AG04450 (cell line): ENCODE measurements around the gene VPREB1. TPM values are rescaled to one million over a fixed set of nuclear protein-coding genes. Genes with fewer than 3 reads are reported as not detected.
A peak's percentile ranks its signal among the peaks of the same experiment; 100 is the strongest.
"Not testable (repeated sequence)": the region's sequence is repeated elsewhere in the genome, so short reads cannot be mapped to it uniquely, and the experiment has no call there.

Source experiments
- CTCF ChIA-PET: fragments of 300-600, 350-600 bp; formaldehyde crosslinking; extraction: SDS; loops from one replicate; lab custom pipeline; 2022; ENCODE audit warnings: antibody characterized with exemption, inconsistent platforms; lab: Charles Lee
- POLR2A ChIA-PET: fragments of 350-600 bp; formaldehyde crosslinking; extraction: SDS; loops from one replicate; lab custom pipeline; 2021; ENCODE audit warnings: antibody characterized with exemption, inconsistent platforms; lab: Yijun Ruan, JAX
- DNase-seq: peaks from one replicate; pipeline ENCODE4 v3.0.0-alpha.2; 2011; ENCODE audit warnings: low read depth, low spot score
- H3K27ac ChIP-seq: one replicate; pipeline ENCODE4 v1.5.1; 2012; ENCODE audit warnings: low read depth, low read length, control low read depth
- H3K27me3 ChIP-seq: one replicate; pipeline ENCODE4 v1.6.0; 2012; ENCODE audit warnings: low read length; ENCODE audit not compliant: control insufficient read depth, insufficient read depth
- H3K4me3 ChIP-seq: 2 replicates; pipeline ENCODE4 v1.5.1; 2011; ENCODE audit warnings: mild to moderate bottlenecking, low read depth, low read length, control low read depth
- H3K9me3 ChIP-seq: 2 replicates; pipeline ENCODE4 v1.5.1; 2012; ENCODE audit warnings: low read length; ENCODE audit not compliant: control insufficient read depth, insufficient read depth
- CTCF ChIP-seq: IDR thresholded peaks from 2 replicates; pipeline ENCODE4 v1.5.1; 2011; ENCODE audit warnings: low read depth, low read length, control low read depth, inconsistent platforms
- polyA plus RNA-seq: library from polyadenylated mRNA; depleted of rRNA; stranded (reverse); fragments of >200 nt; gene quantifications from 2 replicates; pipeline ENCODE4 v1.2.3, GENCODE V29; 2011

The VPREB1 gene
- polyA plus RNA-seq, 1 experiment = not detected

DNA sequence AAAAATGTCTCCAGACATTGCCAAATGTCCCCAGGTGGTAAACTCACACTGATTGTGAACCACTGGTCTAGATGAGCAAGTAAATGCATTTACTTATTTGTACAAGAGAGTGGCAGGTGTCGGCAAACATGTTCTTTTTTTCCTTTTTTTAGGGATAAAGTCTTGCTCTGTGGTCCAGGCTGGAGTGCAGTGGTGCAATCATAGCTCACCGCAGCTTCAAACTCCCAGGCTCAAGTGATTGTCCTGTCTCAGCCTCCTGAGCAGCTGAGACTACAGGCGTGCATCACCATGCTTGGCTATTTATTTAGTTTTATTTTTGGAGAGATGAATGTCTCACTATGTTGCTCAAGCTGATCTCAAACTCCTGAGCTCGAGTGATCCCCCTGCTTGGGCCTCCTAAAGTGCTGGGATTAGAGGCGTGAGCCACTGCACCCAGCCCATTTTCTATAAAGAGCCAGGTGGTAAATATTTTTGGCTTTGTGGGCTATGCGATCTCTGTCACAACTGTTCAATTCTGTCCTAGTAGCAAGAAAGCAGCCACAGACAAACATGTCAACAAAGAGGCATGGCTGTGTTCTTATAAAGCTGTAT, 1.4 kb downstream of the VPREB1 start:
- Histone ChIP-seq H3K4me3 (no peak overlapping the region), H3K27ac (no peak overlapping the region), H3K9me3 (no peaks in the 10 kb centered on the region), H3K27me3 (peaks cover 13% of the 10 kb centered on the region)
- POLR2A ChIA-PET = no interaction called here
- no peak for DNase-seq
- CTCF ChIA-PET = interaction anchor here (0.6 to 1.9 kb wide), 2 partner anchors 11 to 38 kb away, joined by 5 to 7 read pairs; no protein-coding TSS in a partner anchor
- no peak for TF ChIP-seq CTCF

- no peak for TF ChIP-seq CTCF
- no peak for DNase-seq
- Histone ChIP-seq H3K27ac (no peak overlapping the region), H3K4me3 (no peak overlapping the region), H3K9me3 (no peaks in the 10 kb centered on the region), H3K27me3 (peaks cover 13% of the 10 kb centered on the region)
- POLR2A ChIA-PET = no interaction called here
- CTCF ChIA-PET = interaction anchor here (1.9 kb wide), 1 partner anchor 39 kb away, joined by 7 read pairs; no protein-coding TSS in a partner anchor
Observed at GRCh38 chr22:22246706-22247105, 2.1 kb downstream of the VPREB1 start.

- ChIA-PET POLR2A (no interaction called here), CTCF (interaction anchor here (1.0 kb wide), 1 partner anchor 41 kb away, joined by 4 read pairs; no protein-coding TSS in a partner anchor)
- H3K9me3 ChIP-seq = no peaks in the 10 kb centered on the region
- H3K27ac ChIP-seq = no peak overlapping the region
- DNase-seq = no peak
- TF ChIP-seq CTCF = no peak
- H3K27me3 ChIP-seq = peaks cover 8% of the 10 kb centered on the region
- H3K4me3 ChIP-seq = no peak overlapping the region
Observed at GRCh38 chr22:22248878-22249277, 4.3 kb downstream of the VPREB1 start.

GRCh38 chr22:22250651-22251050, 6.1 kb downstream of the VPREB1 start:
- DNase-seq, H3K4me3 ChIP-seq, POLR2A ChIA-PET, CTCF ChIA-PET, H3K27ac ChIP-seq, H3K27me3 ChIP-seq, H3K9me3 ChIP-seq: not testable (repeated sequence)

DNA sequence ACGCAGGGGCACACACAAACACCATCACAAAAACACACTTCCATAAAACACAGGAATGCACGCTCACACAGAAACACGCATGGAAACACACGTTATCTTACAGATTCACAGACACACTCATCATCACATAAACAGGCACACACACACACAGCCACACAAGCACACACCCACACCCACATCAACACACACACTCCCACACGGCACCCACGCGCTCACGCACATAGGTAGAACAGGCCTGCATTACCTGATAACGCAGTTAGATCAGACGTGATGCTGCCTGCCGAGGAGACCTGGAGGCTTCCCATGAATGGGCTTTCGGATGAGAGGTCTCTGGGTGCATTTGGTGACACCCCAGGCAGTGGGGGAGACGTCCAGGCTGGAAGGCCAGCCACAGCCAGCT, 11.5 kb downstream of the VPREB1 start:
- POLR2A ChIA-PET, DNase-seq, CTCF ChIA-PET, H3K27me3 ChIP-seq, H3K4me3 ChIP-seq, H3K9me3 ChIP-seq, H3K27ac ChIP-seq: not testable (repeated sequence)

DNA sequence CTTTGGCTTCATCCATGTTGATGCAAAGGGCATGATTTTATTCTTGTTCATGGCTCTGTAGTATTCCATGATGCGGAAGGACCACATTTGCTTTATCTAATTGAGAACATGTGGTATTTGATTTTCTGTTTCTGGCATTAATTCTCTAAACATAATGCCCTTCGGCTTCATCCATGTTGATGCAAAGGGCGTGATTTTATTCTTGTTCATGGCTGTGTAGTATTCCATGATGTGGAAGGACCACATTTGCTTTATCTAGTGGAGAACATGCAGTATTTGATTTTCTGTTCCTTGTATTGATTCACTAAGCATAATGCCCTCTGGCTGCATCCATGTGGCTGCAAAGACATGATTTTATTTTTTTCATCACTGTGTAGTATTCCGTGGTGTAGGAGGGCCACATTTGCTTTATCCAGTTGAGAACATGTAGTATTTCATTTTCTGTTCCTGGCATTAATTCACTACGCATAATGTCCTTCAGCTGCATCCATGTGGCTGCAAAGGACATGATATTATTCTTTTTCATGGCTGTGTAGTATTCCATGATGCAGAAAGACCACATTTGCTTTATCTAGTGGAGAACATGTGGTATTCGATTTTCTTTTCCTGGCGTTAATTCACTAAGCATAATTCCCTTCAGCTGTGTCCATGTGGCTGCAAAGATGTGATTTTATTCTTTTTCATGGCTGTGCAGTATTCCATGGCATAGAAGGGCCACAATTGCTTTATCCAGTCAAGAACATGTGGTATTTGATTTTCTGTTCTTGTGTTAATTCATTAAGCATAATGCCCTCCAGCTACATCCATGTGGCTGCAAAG, 14.2 kb downstream of the VPREB1 start:
- H3K27me3 ChIP-seq, H3K27ac ChIP-seq, DNase-seq, CTCF ChIA-PET, POLR2A ChIA-PET, H3K4me3 ChIP-seq, H3K9me3 ChIP-seq: not testable (repeated sequence)

GRCh38 chr22:22260169-22260568, 15.6 kb downstream of the VPREB1 start:
- CTCF ChIA-PET, H3K4me3 ChIP-seq, H3K27me3 ChIP-seq, H3K27ac ChIP-seq, DNase-seq, POLR2A ChIA-PET, H3K9me3 ChIP-seq: not testable (repeated sequence)

GRCh38 chr22:22260586-22260985, 16.0 kb downstream of the VPREB1 start:
- H3K4me3 ChIP-seq, POLR2A ChIA-PET, DNase-seq, H3K9me3 ChIP-seq, H3K27ac ChIP-seq, H3K27me3 ChIP-seq, CTCF ChIA-PET: not testable (repeated sequence)

GRCh38 chr22:22262332-22263074, 17.9 kb downstream of the VPREB1 start:
- POLR2A ChIA-PET, H3K27me3 ChIP-seq, H3K27ac ChIP-seq, CTCF ChIA-PET, H3K4me3 ChIP-seq, H3K9me3 ChIP-seq: not testable (repeated sequence)
- peak; percentile 11 for DNase-seq
